ENCODE data around the gene RIPOR3.
"Not testable (repeated sequence)": the region's sequence is repeated elsewhere in the genome, so short reads cannot be mapped to it uniquely, and the experiment has no call there.

The RIPOR3 gene

DNA sequence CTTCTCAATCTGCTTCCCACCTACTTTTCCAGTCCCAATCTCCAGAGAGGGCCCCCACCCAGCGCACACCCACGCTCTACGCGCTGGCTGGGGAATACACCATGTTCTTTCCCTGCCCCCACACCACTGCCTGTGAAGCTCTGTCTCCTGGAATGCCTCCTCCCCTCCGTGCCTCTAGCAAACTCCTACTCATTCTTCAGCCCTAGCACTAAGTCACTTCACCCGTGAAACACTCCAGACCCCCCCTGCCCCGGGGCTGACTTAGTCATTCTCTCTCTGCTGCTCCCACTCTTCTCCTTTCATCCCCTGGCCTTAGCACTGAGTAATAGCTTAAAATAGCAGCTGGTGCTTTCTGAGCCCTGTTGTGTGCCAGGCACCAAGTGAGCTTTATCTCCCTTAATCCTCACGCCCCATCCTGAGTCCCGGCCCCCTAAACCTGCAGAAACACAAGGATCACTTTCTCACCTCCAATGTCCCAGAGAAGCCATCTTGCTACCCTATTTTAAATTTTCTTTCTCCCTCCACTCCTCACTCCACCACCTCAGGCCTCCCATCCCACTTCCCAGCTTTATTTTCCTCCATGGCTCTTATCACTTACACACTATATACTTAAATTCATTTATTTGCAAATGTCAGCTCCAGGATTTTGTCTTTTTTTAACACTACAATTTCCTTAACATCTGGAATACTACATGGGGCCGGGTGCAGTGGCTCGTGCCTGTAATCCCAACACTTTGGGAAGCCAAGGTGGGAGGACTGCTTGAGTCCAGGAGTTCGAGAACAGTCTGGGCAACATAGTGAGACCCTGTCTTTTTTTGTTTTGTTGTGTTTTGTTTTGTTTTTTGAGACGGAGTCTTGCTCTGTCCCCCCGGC is 33.7 kb upstream of the RIPOR3 start:
- peak; percentile 84 for DNase-seq

- no peak for DNase-seq
Observed at GRCh38 chr20:50724112-50724725, 32.9 kb upstream of the RIPOR3 start.

GRCh38 chr20:50723672-50724071 is 32.3 kb upstream of the RIPOR3 start:
- no peak for DNase-seq

DNA sequence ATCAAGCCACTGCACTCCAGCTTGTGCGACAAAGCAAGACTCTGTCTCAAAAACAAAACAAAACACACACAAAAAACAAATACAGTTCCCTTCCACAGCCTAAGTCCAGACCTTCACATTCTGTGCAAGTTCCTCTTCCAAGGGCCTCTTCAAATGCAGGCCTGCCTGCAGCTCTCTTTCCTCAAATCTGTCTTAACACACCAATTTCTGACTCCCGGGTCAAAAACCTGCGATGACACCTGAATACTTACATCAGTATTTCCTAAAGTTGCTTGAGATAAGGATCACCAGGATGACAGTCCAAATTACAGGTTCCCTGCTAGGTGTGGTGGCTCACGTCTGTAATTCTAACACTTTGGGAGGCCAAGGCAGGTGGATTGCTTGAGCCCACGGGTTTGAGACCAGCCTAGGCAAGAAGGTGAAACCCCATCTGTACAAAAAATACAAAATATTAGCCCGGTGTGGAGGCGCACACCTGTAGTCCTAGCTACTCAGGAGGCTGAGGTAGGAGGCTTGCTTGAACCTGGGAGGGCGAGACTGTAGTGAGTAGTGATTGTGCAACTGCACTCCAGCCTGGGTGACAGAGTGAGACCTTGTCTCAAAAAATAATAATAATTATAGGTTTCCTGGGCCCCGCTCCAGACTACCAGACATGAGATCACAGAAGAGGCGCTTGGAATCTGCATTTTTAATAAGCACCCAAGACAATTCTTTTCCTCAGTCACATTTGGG is 31.2 kb upstream of the RIPOR3 start:
- DNase-seq, result no peak

DNA sequence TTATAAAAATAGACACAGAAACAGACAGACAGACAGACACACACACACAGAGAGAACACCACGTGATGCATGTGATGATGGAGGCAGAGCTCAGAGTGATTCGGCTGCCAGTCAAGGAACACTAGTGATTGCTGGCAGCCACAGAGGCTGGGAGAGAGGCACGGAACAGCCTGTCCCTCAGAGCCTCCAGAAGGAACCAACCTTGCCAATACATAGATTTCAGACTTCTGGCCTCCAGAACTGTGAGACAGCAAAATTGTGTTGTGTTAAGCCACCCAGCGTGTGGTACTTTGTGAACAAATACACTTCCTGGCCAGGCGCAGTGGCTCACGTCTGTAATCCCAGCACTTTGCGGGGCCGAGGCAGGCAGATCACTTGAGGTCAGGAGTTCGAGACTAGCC is 30.5 kb upstream of the RIPOR3 start:
- DNase-seq, result no peak

- no peak for DNase-seq
Observed at GRCh38 chr20:50720582-50720981, 29.2 kb upstream of the RIPOR3 start.

DNA sequence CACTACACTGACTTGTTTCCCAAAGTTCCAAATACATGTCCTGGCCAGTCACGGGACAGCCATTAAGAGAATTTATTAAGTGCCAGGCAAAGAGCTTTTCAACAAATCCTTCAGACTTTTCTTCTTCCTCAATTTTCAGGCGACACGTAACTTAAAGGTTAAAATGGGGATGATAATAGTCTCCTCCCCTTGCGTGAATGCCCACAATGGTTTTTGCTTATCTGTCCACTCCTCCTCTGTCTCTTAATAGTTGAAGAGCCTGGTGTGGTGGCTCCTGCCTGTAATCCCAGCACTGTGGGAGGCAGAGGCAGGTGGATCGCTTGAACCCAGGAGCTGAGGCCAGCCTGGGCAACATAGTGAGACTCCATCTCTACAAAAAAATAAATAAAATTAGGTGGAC is 28.7 kb upstream of the RIPOR3 start:
- no peak for DNase-seq

DNA sequence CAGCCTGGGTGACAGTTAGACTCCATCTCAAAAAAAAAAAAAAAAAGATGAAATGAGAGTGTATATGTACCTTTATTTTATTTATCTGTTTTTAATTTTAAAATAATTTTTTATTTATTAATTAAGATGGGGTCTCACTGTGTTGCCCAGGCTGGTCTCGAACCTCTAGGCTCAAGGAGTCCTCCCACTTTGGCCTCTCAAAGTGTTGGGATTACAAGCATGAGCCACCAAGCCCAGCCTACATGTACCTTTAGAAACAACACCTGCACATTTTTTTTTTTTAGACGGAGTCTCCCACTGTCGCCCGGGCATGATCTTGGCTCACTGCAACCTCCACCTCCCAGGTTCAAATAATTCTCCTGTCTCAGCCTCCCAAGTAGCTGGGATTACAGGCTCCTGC is 28.0 kb upstream of the RIPOR3 start:
- DNase-seq, result no peak

GRCh38 chr20:50717974-50718761 is 26.8 kb upstream of the RIPOR3 start:
- no peak for DNase-seq

- DNase-seq, result no peak
Observed at GRCh38 chr20:50717312-50717711, 26.0 kb upstream of the RIPOR3 start.

- DNase-seq, result no peak
Observed at GRCh38 chr20:50716518-50716917, 25.2 kb upstream of the RIPOR3 start.

GRCh38 chr20:50715694-50716093 is 24.4 kb upstream of the RIPOR3 start:
- no peak for DNase-seq

DNA sequence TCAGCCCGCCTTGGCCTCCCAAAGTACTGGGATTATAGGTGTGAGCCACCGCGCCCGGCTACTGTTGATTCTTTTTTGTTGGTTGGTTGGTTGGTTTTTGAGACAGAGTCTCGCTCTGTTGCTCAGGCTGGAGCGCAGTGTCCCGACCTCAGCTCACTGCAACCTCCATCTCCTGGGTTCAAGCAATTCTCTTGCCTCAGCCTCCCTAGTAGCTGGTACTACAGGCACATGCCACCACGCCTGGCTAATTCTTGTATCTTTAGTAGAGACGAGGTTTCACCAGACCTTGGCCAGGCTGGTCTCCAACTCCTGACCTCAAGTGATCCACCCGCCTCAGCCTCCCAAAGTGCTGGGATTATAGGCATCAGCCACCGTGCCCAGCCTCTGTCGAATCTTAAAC is 23.1 kb upstream of the RIPOR3 start:
- DNase-seq, result not testable (repeated sequence)

- no peak for DNase-seq
Observed at GRCh38 chr20:50713657-50714101, 22.3 kb upstream of the RIPOR3 start.

GRCh38 chr20:50712771-50713656 is 21.7 kb upstream of the RIPOR3 start:
- no peak for DNase-seq

DNA sequence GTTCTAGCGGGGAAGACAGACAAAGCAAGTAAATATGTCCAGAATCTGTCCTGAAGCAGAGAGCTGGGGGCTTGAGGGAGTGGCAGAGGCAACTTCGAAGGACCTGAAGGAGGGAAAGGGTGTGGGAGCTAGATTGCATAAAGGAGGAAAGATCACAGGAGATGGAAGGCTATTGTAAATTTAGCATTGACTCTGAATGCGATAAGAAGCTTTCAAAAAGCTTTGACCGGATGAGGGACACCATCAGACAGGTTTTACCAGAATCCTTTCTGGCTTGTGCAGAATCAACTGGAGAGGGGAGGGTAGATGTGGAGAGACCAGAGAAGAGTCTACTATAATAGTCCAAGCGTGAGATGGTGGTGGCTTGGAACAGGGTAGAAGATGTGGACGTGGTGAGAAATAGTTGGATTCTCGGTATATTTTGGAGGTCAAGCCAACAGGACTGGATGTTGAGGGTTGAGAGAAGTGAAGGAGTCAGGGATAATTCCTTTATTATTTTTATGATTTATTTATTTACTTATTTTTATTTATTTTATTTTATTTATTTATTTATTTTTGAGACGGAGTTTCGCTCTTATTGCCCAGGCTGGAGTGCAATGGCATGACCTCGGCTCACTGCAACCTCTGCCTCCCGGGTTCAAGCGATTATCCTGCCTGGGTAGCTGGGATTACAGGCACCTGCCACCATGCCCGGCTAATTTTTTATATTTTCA is 19.9 kb upstream of the RIPOR3 start:
- DNase-seq, result no peak

GRCh38 chr20:50710492-50711063 is 19.2 kb upstream of the RIPOR3 start:
- DNase-seq, result no peak

GRCh38 chr20:50709636-50709973 is 18.3 kb upstream of the RIPOR3 start:
- DNase-seq, result no peak

- no peak for DNase-seq
Observed at GRCh38 chr20:50708845-50709635, 17.7 kb upstream of the RIPOR3 start.

- DNase-seq, result no peak
Observed at GRCh38 chr20:50704971-50705370, 13.6 kb upstream of the RIPOR3 start.

Data from stimulated activated CD8-positive, alpha-beta memory T cell treated with anti-CD3 and anti-CD28 coated beads, Interleukin-4, amount 100 ng/mL, for 48 hours (primary cell).